Esophagus squamous epithelium (tissue), 5 donors: ENCODE measurements around the gene ARHGEF33. TPM values are rescaled to one million over a fixed set of nuclear protein-coding genes. Genes with fewer than 3 reads are reported as not detected.

ENCODE experiments used
- DNase-seq: peaks from one replicate; lab custom pipeline; 2025; lab: John Stamatoyannopoulos, UW
- H3K27ac ChIP-seq, 4 donors: fragments of 200-600 bp; sonication (generic); one replicate each; pipeline ENCODE4 v1.5.1; 2016 to 2019; ENCODE audit warnings: mild to moderate bottlenecking in 1 of 4
- H3K27me3 ChIP-seq, 4 donors: fragments of 200-600 bp; sonication (generic); 1 replicate in 3 of 4; 2 replicates in 1 of 4; pipeline versions ENCODE4 v1.5.1 to v1.6.0; 2017 to 2021; ENCODE audit warnings: antibody characterized with exemption in 1 of 4
- H3K36me3 ChIP-seq, 3 donors: fragments of 200-600 bp; sonication (generic); one replicate each; pipeline ENCODE4 v1.5.1; 2016 to 2019
- H3K4me1 ChIP-seq, 3 donors: fragments of 200-600 bp; sonication (generic); one replicate each; pipeline ENCODE4 v1.5.1; 2017 to 2019
- H3K4me3 ChIP-seq, 4 donors: fragments of 200-600 bp; sonication (generic); 1 replicate in 3 of 4; 2 replicates in 1 of 4; pipeline ENCODE4 v1.5.1; 2016 to 2019; ENCODE audit warnings: mild to moderate bottlenecking in 2 of 4, moderate library complexity in 1 of 4
- H3K9me3 ChIP-seq, 3 donors: fragments of 200-600 bp; sonication (generic); one replicate each; pipeline ENCODE4 v1.5.1; 2016 to 2019
- POLR2A ChIP-seq, 4 donors: fragments of 450-650 bp; IDR thresholded peaks; one replicate each; pipeline ENCODE4 v1.6.1; 2017; ENCODE audit warnings: antibody characterized with exemption in 4 of 4, mild to moderate bottlenecking in 4 of 4, moderate library complexity in 3 of 4
- WGBS, 2 donors: methylation state at CpG; one replicate each; pipeline ENCODE4 v1.1.5; 2018; 5-methylcytosine and 5-hydroxymethylcytosine counted together
- intact Hi-C: fragments of 100-400 bp; cut with DNase I; formaldehyde crosslinking; loops from one replicate; pipeline ENCODE4 v1.15.0; 2022
- total RNA-seq, 4 donors: library from RNA; depleted of rRNA; stranded (reverse); fragments of >200 nt; gene quantifications; one replicate each; pipeline ENCODE4 v1.1.0, GENCODE V29; 2016
- TF ChIP-seq, protein P1 (sequence below), 6 experiments: fragments of 450-650 bp in 4 of 6; fragments of 200-600 bp in 2 of 6; sonication (generic) in 2 of 6; IDR thresholded peaks; one replicate each; pipeline ENCODE4 v1.5.1; 2016 to 2019; ENCODE audit warnings: antibody characterized with exemption in 6 of 6, mild to moderate bottlenecking in 4 of 6, moderate library complexity in 4 of 6
- donor health status: DM: yes; HTN: yes; CAD: no.

Gene ARHGEF33
- total RNA-seq, 4 donors from 2014 or later, result 0.04 to 0.49 (median 0.35) TPM

DNA sequence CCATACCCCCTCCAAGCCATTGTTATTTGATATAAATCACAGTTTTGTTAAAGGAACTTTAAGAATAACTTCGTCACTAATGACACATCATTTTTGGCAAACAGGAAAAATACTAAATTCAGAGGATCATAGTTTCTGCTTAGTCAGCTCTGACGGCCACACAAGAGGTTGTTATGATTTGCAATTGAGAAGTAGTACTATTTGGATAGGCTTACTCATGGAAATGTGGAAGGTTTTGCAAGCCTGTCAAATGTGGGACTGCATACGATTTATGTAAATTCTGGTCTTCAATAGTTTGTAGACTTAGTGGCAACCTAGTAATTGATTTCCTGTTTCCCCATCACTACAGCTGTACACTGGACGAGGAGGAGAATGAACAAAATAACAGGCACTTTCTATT is 108.1 kb downstream of the ARHGEF33 start:
- WGBS, 2 donors, result 23 to 24% methylated on average over 4 of the region's 4 CpGs
- DNase-seq, result no peak
- intact Hi-C loops, result no loop called here
- Histone ChIP-seq H3K9me3 (no peaks in the 10 kb centered on the region), H3K36me3 (peaks cover 0 to 92% (median 0%) of the 10 kb centered on the region in 3 donors), H3K27me3 (no peaks in the 10 kb centered on the region), H3K4me1 (peaks cover 0 to 7% (median 0%) of the 10 kb centered on the region in 3 donors), H3K27ac (no peak overlapping the region), H3K4me3 (no peak overlapping the region)
- TF ChIP-seq POLR2A (IDR thresholded peaks at IDR 0.05), result no peak
- TF ChIP-seq, protein P1, sequence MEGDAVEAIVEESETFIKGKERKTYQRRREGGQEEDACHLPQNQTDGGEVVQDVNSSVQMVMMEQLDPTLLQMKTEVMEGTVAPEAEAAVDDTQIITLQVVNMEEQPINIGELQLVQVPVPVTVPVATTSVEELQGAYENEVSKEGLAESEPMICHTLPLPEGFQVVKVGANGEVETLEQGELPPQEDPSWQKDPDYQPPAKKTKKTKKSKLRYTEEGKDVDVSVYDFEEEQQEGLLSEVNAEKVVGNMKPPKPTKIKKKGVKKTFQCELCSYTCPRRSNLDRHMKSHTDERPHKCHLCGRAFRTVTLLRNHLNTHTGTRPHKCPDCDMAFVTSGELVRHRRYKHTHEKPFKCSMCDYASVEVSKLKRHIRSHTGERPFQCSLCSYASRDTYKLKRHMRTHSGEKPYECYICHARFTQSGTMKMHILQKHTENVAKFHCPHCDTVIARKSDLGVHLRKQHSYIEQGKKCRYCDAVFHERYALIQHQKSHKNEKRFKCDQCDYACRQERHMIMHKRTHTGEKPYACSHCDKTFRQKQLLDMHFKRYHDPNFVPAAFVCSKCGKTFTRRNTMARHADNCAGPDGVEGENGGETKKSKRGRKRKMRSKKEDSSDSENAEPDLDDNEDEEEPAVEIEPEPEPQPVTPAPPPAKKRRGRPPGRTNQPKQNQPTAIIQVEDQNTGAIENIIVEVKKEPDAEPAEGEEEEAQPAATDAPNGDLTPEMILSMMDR (IDR thresholded peaks at IDR 0.05), result no peak

- Histone ChIP-seq H3K27me3 (no peaks in the 10 kb centered on the region), H3K27ac (no peak overlapping the region), H3K9me3 (no peaks in the 10 kb centered on the region), H3K36me3 (peaks cover 0 to 92% (median 0%) of the 10 kb centered on the region in 3 donors), H3K4me3 (no peak overlapping the region), H3K4me1 (peaks cover 0 to 7% (median 0%) of the 10 kb centered on the region in 3 donors)
- intact Hi-C loops, result no loop called here
- WGBS, 2 donors, result 77 to 88% methylated on average over 2 of the region's 2 CpGs
- DNase-seq, result no peak
- TF ChIP-seq, protein P1 (IDR thresholded peaks at IDR 0.05), result no peak
- TF ChIP-seq POLR2A (IDR thresholded peaks at IDR 0.05), result no peak
Measured at GRCh38 chr2:39000552-39000951, 110.9 kb downstream of the ARHGEF33 start.

GRCh38 chr2:39007875-39008504 is 118.3 kb downstream of the ARHGEF33 start:
- H3K4me3 ChIP-seq, result no peak overlapping the region
- 71 to 85% methylated on average over 4 of the region's 5 CpGs for WGBS, 2 donors
- intact Hi-C loops, result no loop called here
- H3K36me3 ChIP-seq, result peaks cover 0 to 100% (median 7%) of the 10 kb centered on the region in 3 donors
- no peak for DNase-seq
- H3K4me1 ChIP-seq, result no peaks in the 10 kb centered on the region
- H3K9me3 ChIP-seq, result no peaks in the 10 kb centered on the region
- H3K27ac ChIP-seq, result no peak overlapping the region
- H3K27me3 ChIP-seq, result no peaks in the 10 kb centered on the region
- TF ChIP-seq POLR2A (IDR thresholded peaks at IDR 0.05), result no peak
- TF ChIP-seq, protein P1 (IDR thresholded peaks at IDR 0.05), result no peak

DNA sequence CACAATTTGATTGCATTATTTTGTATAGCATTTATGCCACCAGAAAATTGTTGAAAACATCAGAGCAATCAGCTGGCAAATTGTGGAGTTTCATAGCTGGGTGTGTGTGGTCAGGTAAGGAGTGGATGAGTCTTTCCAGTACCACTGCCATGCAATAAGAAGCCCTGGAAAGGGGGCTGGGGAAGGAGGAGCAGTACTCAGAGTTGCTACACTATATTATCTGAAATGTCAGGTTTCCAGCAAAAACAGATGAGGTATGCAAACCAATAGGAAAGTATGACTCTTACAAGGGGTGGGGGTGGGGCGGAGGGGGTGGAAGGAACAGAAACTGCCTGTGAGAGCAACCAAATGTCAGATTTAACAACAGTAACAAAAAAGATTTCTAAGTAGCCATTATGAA is 119.0 kb downstream of the ARHGEF33 start:
- H3K4me1 ChIP-seq, result no peaks in the 10 kb centered on the region
- TF ChIP-seq, protein P1 (IDR thresholded peaks at IDR 0.05), result no peak
- TF ChIP-seq POLR2A (IDR thresholded peaks at IDR 0.05), result no peak
- WGBS, 2 donors, result 45 to 100% methylated on average over 1 of the region's 1 CpG
- H3K27me3 ChIP-seq, result no peaks in the 10 kb centered on the region
- no peak overlapping the region for H3K27ac ChIP-seq
- no peaks in the 10 kb centered on the region for H3K9me3 ChIP-seq
- DNase-seq, result no peak
- peaks cover 0 to 100% (median 7%) of the 10 kb centered on the region in 3 donors for H3K36me3 ChIP-seq
- no peak overlapping the region for H3K4me3 ChIP-seq
- intact Hi-C loops, result no loop called here

GRCh38 chr2:39013871-39014270 is 124.2 kb downstream of the ARHGEF33 start:
- Histone ChIP-seq H3K27ac (no peak overlapping the region), H3K27me3 (no peaks in the 10 kb centered on the region), H3K9me3 (no peaks in the 10 kb centered on the region), H3K4me3 (no peak overlapping the region), H3K4me1 (peaks cover 0 to 3% (median 0%) of the 10 kb centered on the region in 3 donors), H3K36me3 (peaks cover 0 to 53% (median 0%) of the 10 kb centered on the region in 3 donors)
- no peak for TF ChIP-seq POLR2A (IDR thresholded peaks at IDR 0.05)
- TF ChIP-seq, protein P1 (IDR thresholded peaks at IDR 0.05), result no peak
- 87 to 93% methylated on average over 3 of the region's 3 CpGs for WGBS, 2 donors
- intact Hi-C loops, result no loop called here
- no peak for DNase-seq
